Suprapubic skin (tissue), 4 donors: Measurements from ENCODE around the gene RBM19. TPM values are rescaled to one million over a fixed set of nuclear protein-coding genes. Genes with fewer than 3 reads are reported as not detected.

Experiments
- DNase-seq, 2 donors: peaks; one replicate each; pipeline ENCODE4 v3.0.0-alpha.2; 2019; ENCODE audit warnings: low spot score in 2 of 2
- H3K27ac ChIP-seq: fragments of 200-600 bp; sonication (generic); one replicate; pipeline ENCODE4 v1.5.1; 2019
- H3K27me3 ChIP-seq: fragments of 200-600 bp; sonication (generic); one replicate; pipeline ENCODE4 v1.5.1; 2019
- H3K36me3 ChIP-seq: fragments of 200-600 bp; sonication (generic); one replicate; pipeline ENCODE4 v1.5.1; 2019
- H3K4me1 ChIP-seq: fragments of 200-600 bp; sonication (generic); one replicate; pipeline ENCODE4 v1.5.1; 2019
- H3K4me3 ChIP-seq: fragments of 200-600 bp; sonication (generic); one replicate; pipeline ENCODE4 v1.5.1; 2019; ENCODE audit warnings: mild to moderate bottlenecking
- H3K9me3 ChIP-seq: fragments of 200-600 bp; sonication (generic); one replicate; pipeline ENCODE4 v1.5.1; 2019
- EP300 ChIP-seq: sonication (generic); formaldehyde crosslinking; IDR thresholded peaks from one replicate; pipeline ENCODE4 v1.6.1; 2017; ENCODE audit warnings: antibody characterized with exemption
- POLR2A ChIP-seq, 2 donors: fragments of 450-650 bp; IDR thresholded peaks; one replicate each; pipeline ENCODE4 v1.6.1; 2017; ENCODE audit warnings: antibody characterized with exemption in 2 of 2, mild to moderate bottlenecking in 2 of 2, moderate library complexity in 2 of 2
- POLR2AphosphoS5 ChIP-seq, 3 donors: sonication (generic); formaldehyde crosslinking; IDR thresholded peaks; one replicate each; pipeline ENCODE4 v1.6.1; 2017; ENCODE audit warnings: antibody characterized with exemption in 3 of 3
- WGBS: methylation state at CpG from one replicate; pipeline ENCODE4 v1.1.5; 2018; 5-methylcytosine and 5-hydroxymethylcytosine counted together
- total RNA-seq, 4 donors: library from RNA; depleted of rRNA; stranded (reverse); fragments of >200 nt; gene quantifications; one replicate each; pipeline ENCODE4 v1.1.0, GENCODE V29; 2016
- TF ChIP-seq, protein P1 (sequence below), 2 donors: fragments of 200-600 bp in 1 of 2; fragments of 450-650 bp in 1 of 2; sonication (generic) in 1 of 2; IDR thresholded peaks; one replicate each; pipeline ENCODE4 v1.5.1; 2016 to 2019; ENCODE audit warnings: antibody characterized with exemption in 2 of 2, mild to moderate bottlenecking in 1 of 2, moderate library complexity in 1 of 2

The RBM19 gene
- total RNA-seq, 4 donors from 2014 or later: 26.8 to 51.4 (median 28.2) TPM

DNA sequence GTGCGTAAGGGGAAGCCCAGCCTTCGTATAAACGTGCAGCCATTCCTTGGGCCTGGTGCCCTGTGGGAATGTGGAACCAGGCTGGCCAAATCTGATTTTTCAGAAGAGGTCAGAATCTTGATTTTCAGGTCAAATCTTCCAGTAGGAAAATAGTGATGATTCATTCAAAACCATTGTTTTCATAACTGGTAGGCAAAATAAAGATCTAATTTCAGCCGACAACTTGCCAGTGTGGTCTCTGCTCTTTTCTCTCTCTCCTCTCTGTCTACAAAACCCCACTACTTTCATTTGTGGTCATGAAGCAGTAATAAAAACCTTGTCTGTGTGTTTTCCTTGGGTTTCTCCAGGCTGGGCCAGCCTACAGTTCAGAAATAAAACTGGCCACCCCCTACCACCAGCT is 135.1 kb downstream of the RBM19 start:
- Histone ChIP-seq H3K4me1 (no peaks in the 10 kb centered on the region), H3K27me3 (no peaks in the 10 kb centered on the region), H3K9me3 (no peaks in the 10 kb centered on the region), H3K4me3 (no peak overlapping the region), H3K27ac (no peak overlapping the region), H3K36me3 (peaks cover 3% of the 10 kb centered on the region)
- WGBS: 82% methylated on average over 4 of the region's 4 CpGs
- DNase-seq: no peak
- TF ChIP-seq EP300 (no peak), POLR2A (IDR thresholded peaks at IDR 0.05) (no peak), POLR2AphosphoS5 (IDR thresholded peaks at IDR 0.05) (no peak)
- TF ChIP-seq, protein P1, sequence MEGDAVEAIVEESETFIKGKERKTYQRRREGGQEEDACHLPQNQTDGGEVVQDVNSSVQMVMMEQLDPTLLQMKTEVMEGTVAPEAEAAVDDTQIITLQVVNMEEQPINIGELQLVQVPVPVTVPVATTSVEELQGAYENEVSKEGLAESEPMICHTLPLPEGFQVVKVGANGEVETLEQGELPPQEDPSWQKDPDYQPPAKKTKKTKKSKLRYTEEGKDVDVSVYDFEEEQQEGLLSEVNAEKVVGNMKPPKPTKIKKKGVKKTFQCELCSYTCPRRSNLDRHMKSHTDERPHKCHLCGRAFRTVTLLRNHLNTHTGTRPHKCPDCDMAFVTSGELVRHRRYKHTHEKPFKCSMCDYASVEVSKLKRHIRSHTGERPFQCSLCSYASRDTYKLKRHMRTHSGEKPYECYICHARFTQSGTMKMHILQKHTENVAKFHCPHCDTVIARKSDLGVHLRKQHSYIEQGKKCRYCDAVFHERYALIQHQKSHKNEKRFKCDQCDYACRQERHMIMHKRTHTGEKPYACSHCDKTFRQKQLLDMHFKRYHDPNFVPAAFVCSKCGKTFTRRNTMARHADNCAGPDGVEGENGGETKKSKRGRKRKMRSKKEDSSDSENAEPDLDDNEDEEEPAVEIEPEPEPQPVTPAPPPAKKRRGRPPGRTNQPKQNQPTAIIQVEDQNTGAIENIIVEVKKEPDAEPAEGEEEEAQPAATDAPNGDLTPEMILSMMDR (IDR thresholded peaks at IDR 0.05): no peak

DNA sequence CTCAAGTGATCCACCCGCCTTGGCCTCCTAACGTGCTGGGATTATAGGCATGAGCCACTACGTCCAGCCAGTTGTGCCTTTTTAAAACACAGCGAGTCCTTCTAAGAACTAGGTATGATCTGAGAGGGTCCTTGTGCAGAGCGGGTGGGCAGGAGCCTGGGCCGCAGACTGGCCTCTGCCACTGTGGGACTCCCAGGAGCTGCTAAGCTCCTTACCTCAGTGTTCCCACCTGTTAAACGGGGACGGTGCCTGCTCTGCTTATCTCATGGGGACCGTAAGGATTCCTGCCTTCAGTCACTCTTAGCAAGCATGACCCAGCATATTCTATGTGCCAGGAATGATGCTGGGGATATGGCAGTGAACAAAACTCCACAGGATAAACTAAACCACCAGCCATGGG is 136.9 kb downstream of the RBM19 start:
- Histone ChIP-seq H3K4me1 (no peaks in the 10 kb centered on the region), H3K27me3 (no peaks in the 10 kb centered on the region), H3K27ac (no peak overlapping the region), H3K4me3 (no peak overlapping the region), H3K36me3 (no peaks in the 10 kb centered on the region), H3K9me3 (no peaks in the 10 kb centered on the region)
- 95% methylated on average over 9 of the region's 9 CpGs for WGBS
- TF ChIP-seq POLR2A (IDR thresholded peaks at IDR 0.05) (no peak), POLR2AphosphoS5 (IDR thresholded peaks at IDR 0.05) (no peak), EP300 (no peak)
- TF ChIP-seq, protein P1 (IDR thresholded peaks at IDR 0.05): no peak
- no peak for DNase-seq

DNA sequence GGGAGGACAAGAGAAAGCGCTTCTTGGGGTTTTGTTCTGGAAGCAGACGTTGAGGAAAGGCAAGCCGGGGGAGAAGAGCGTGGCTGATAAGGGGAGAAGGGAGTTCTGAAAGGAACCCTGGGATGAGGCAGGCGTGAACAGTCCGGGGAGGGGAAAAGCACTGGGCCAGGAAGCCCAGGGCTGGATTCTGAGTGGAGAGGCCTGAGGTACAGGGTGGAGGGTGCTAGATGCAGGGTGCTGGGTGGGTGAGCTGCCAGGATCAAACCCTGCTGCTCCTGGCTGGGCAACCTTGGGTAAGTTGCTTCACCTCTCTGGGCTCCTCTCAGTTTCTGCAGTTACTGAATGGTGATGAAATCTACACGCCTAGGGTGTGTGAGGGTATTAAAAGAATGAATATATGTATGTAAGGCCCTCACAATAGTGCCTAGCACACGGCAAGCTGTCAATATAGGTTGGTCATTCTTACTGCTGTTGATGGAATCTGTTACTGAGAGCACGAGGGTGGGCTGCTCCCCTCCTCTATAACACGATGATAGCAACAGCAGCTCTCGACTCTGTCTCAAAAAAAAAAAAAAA is 138.5 kb downstream of the RBM19 start:
- Histone ChIP-seq H3K9me3 (no peaks in the 10 kb centered on the region), H3K4me1 (no peaks in the 10 kb centered on the region), H3K27me3 (no peaks in the 10 kb centered on the region), H3K4me3 (no peak overlapping the region), H3K36me3 (peaks cover 4% of the 10 kb centered on the region), H3K27ac (no peak overlapping the region)
- TF ChIP-seq POLR2A (IDR thresholded peaks at IDR 0.05) (no peak), POLR2AphosphoS5 (IDR thresholded peaks at IDR 0.05) (no peak), EP300 (no peak)
- TF ChIP-seq, protein P1 (IDR thresholded peaks at IDR 0.05): no peak
- DNase-seq: no peak
- 81% methylated on average over 11 of the region's 11 CpGs for WGBS

DNA sequence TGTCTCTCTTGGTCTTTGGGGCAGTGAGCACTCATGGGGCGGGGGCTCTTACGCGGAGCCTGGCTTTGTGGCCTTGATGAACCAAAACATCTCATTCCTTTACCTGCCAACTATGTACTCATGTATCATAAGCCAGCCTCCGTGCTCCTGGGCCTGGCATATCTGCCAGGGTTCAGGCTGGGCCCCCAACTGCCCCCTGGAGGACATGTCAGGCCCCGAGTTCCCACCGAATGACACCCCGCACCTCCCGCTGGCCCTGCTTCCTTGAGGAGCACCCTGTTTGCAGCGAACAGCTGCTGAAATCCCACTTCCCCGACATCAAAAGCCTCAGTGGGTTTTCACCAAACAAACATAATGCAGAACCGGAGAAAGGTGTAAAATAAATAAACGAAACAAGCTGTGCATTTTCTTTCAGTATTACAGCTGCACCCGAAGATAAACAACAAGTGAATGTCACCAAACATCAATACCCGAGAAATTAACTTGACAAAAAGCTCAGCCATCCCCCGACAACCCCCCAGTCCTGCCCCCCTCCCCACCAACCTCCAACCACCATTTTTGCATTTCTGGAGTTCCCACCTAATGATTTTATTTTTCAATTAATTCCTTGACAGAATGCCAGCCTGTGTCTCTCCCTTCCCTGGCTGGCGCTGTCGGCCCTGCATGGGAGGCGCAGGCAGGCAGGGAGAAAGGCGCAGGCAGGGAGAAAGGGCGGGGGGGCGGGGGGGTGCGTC is 139.2 kb downstream of the RBM19 start:
- Histone ChIP-seq H3K27me3 (no peaks in the 10 kb centered on the region), H3K4me3 (no peak overlapping the region), H3K4me1 (no peaks in the 10 kb centered on the region), H3K27ac (no peak overlapping the region), H3K9me3 (no peaks in the 10 kb centered on the region), H3K36me3 (peaks cover 10% of the 10 kb centered on the region)
- 81% methylated on average over 17 of the region's 22 CpGs for WGBS
- no peak for TF ChIP-seq POLR2AphosphoS5 (IDR thresholded peaks at IDR 0.05)
- DNase-seq: no peak

DNA sequence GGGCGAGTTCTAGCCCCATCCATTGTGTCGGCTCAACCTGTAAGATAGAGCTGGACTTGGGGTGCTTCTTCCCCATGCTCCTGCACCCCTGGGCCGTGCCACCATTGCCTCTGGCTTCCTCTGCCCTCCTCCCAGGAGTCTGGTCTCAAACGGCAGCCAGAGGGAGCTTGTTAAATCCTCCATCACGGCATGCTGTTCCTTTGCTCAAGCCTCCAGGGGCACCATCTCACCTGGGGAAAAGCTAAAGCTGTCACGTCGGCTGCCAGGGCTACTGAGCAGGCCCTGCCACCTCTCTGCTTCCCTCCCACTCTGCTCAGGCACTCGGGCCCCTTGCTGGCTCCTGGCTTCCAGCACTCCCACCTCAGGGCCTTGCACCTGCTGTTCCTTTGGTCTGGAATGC is 140.4 kb downstream of the RBM19 start:
- no peak overlapping the region for H3K4me3 ChIP-seq
- 78% methylated on average over 8 of the region's 8 CpGs for WGBS
- H3K9me3 ChIP-seq: no peaks in the 10 kb centered on the region
- no peaks in the 10 kb centered on the region for H3K27me3 ChIP-seq
- no peak for TF ChIP-seq EP300
- no peak for TF ChIP-seq POLR2AphosphoS5 (IDR thresholded peaks at IDR 0.05)
- TF ChIP-seq, protein P1 (IDR thresholded peaks at IDR 0.05): no peak
- TF ChIP-seq POLR2A (IDR thresholded peaks at IDR 0.05): no peak
- peaks cover 15% of the 10 kb centered on the region for H3K36me3 ChIP-seq
- no peak for DNase-seq
- H3K27ac ChIP-seq: no peak overlapping the region
- no peaks in the 10 kb centered on the region for H3K4me1 ChIP-seq
